ENCODE results near the gene SLC66A3.

GRCh38 chr2:11131166-11131920 is 23.9 kb upstream of the SLC66A3 start:
- TF ChIP-seq CTCF (IDR thresholded peaks at IDR 0.05; ENCODE audit: low read depth, low read length, missing input control) (no peak), JUND (IDR thresholded peaks at IDR 0.05) (no peak), HNF4G (IDR thresholded peaks at IDR 0.05) (no peak), YY1 (IDR thresholded peaks at IDR 0.05) (no peak), REST (IDR thresholded peaks at IDR 0.05) (no peak), HNF4A (conservative IDR thresholded peaks at IDR 0.05) (no peak)
